Testis (tissue), 3 donors: ENCODE data around the gene IQCH. TPM values are rescaled to one million over a fixed set of nuclear protein-coding genes. Genes with fewer than 3 reads are reported as not detected.

Experiments used
- DNase-seq: peaks from one replicate; pipeline ENCODE4 v3.0.0-alpha.2; 2019
- H3K27ac ChIP-seq, 2 donors: fragments of 200-600 bp; sonication (generic); one replicate each; pipeline ENCODE4 v1.5.1; 2019
- H3K27me3 ChIP-seq: fragments of 200-600 bp; sonication (generic); one replicate; pipeline ENCODE4 v1.5.1; 2019
- H3K36me3 ChIP-seq: fragments of 200-600 bp; sonication (generic); one replicate; pipeline ENCODE4 v1.5.1; 2017; ENCODE audit warnings: low read depth; ENCODE audit errors: missing control alignments
- H3K4me1 ChIP-seq: fragments of 200-600 bp; sonication (generic); one replicate; pipeline ENCODE4 v1.5.1; 2019
- H3K4me3 ChIP-seq, 2 donors: fragments of 200-600 bp; sonication (generic); one replicate each; pipeline ENCODE4 v1.5.1; 2017 to 2019
- H3K9me3 ChIP-seq: fragments of 200-600 bp; sonication (generic); one replicate; pipeline ENCODE4 v1.5.1; 2017
- CTCF ChIP-seq, 3 experiments: fragments of 450-650 bp in 2 of 3; fragments of 200-600 bp in 1 of 3; sonication (generic) in 1 of 3; IDR thresholded peaks; one replicate each; pipeline ENCODE4 v1.5.1; 2016 to 2019; ENCODE audit warnings: antibody characterized with exemption in 3 of 3, mild to moderate bottlenecking in 2 of 3, moderate library complexity in 1 of 3
- POLR2A ChIP-seq: fragments of 450-650 bp; IDR thresholded peaks from one replicate; pipeline ENCODE4 v1.6.1; 2017; ENCODE audit warnings: antibody characterized with exemption, mild to moderate bottlenecking, moderate library complexity
- WGBS, 2 donors: methylation state at CpG; one replicate each; pipeline ENCODE4 v1.1.5; 2018; 5-methylcytosine and 5-hydroxymethylcytosine counted together
- intact Hi-C: fragments of 100-400 bp; cut with DNase I; formaldehyde crosslinking; loops from one replicate; pipeline ENCODE4 v1.15.1; 2023; ENCODE audit warnings: low total_unique reads
- polyA plus RNA-seq: library from polyadenylated mRNA; stranded (reverse); fragments of 350-450 nt; fragmentation: Illumina TruSeq; extraction: RNeasy Lipid Tissue Mini Kit (QIAGEN cat#74804); gene quantifications from one replicate; pipeline ENCODE4 v1.2.3, GENCODE V29; 2014; ENCODE audit warnings: low read depth, low replicate concordance; ENCODE audit not compliant: insufficient read depth
- total RNA-seq, 2 donors: library from RNA; depleted of rRNA; stranded (reverse); fragments of >200 nt; gene quantifications; one replicate each; pipeline ENCODE4 v1.2.3, GENCODE V29; 2016

IQCH gene
- total and polyA plus RNA-seq, 3 donors from 2014 or later: 23.5 to 42.2 (median 31.9) TPM

- no peak overlapping the region for H3K27ac ChIP-seq
- no peaks in the 10 kb centered on the region for H3K27me3 ChIP-seq
- DNase-seq: no peak
- H3K9me3 ChIP-seq: no peaks in the 10 kb centered on the region
- H3K4me1 ChIP-seq: no peaks in the 10 kb centered on the region
- WGBS, 2 donors: 79 to 90% methylated on average over 6 of the region's 6 CpGs
- H3K36me3 ChIP-seq: no peaks in the 10 kb centered on the region
- TF ChIP-seq CTCF (IDR thresholded peaks at IDR 0.05) (no peak), POLR2A (no peak)
- no peak overlapping the region for H3K4me3 ChIP-seq
- intact Hi-C loops: no loop called here
Measured at GRCh38 chr15:67409175-67409574, 154.6 kb downstream of the IQCH start.

GRCh38 chr15:67411486-67411885 lies 156.9 kb downstream of the IQCH start:
- H3K4me1 ChIP-seq: no peaks in the 10 kb centered on the region
- intact Hi-C loops: no loop called here
- no peak for DNase-seq
- no peaks in the 10 kb centered on the region for H3K36me3 ChIP-seq
- H3K27ac ChIP-seq: no peak overlapping the region
- no peaks in the 10 kb centered on the region for H3K27me3 ChIP-seq
- H3K9me3 ChIP-seq: no peaks in the 10 kb centered on the region
- no peak overlapping the region for H3K4me3 ChIP-seq
- no peak for TF ChIP-seq POLR2A
- TF ChIP-seq CTCF (IDR thresholded peaks at IDR 0.05): no peak

GRCh38 chr15:67413770-67414390 lies 159.3 kb downstream of the IQCH start:
- H3K4me3 ChIP-seq: no peak overlapping the region
- H3K27ac ChIP-seq: no peak overlapping the region
- intact Hi-C loops: no loop called here
- TF ChIP-seq CTCF (IDR thresholded peaks at IDR 0.05): no peak
- no peak for TF ChIP-seq POLR2A
- H3K27me3 ChIP-seq: no peaks in the 10 kb centered on the region
- H3K4me1 ChIP-seq: no peaks in the 10 kb centered on the region
- no peaks in the 10 kb centered on the region for H3K9me3 ChIP-seq
- 74 to 83% methylated on average over 11 of the region's 11 CpGs for WGBS, 2 donors
- H3K36me3 ChIP-seq: no peaks in the 10 kb centered on the region
- DNase-seq: no peak

- no peak for DNase-seq
- H3K27me3 ChIP-seq: no peaks in the 10 kb centered on the region
- H3K9me3 ChIP-seq: no peaks in the 10 kb centered on the region
- H3K36me3 ChIP-seq: no peaks in the 10 kb centered on the region
- no peak overlapping the region for H3K27ac ChIP-seq
- H3K4me3 ChIP-seq: no peak overlapping the region
- no peak for TF ChIP-seq POLR2A
- TF ChIP-seq CTCF (IDR thresholded peaks at IDR 0.05): no peak
- no peaks in the 10 kb centered on the region for H3K4me1 ChIP-seq
- 72 to 73% methylated on average over 7 of the region's 7 CpGs for WGBS, 2 donors
- intact Hi-C loops: no loop called here
Measured at GRCh38 chr15:67415181-67415580, 160.6 kb downstream of the IQCH start.

- no peaks in the 10 kb centered on the region for H3K9me3 ChIP-seq
- no peak overlapping the region for H3K27ac ChIP-seq
- H3K4me3 ChIP-seq: no peak overlapping the region
- TF ChIP-seq POLR2A (no peak), CTCF (IDR thresholded peaks at IDR 0.05) (no peak)
- intact Hi-C loops: no loop called here
- H3K36me3 ChIP-seq: no peaks in the 10 kb centered on the region
- no peaks in the 10 kb centered on the region for H3K27me3 ChIP-seq
- WGBS, 2 donors: 83 to 84% methylated on average over 6 of the region's 6 CpGs
- H3K4me1 ChIP-seq: no peaks in the 10 kb centered on the region
- no peak for DNase-seq
Measured at GRCh38 chr15:67416891-67417290, 162.3 kb downstream of the IQCH start.
